Hepatocyte (in vitro differentiated cells): ENCODE data around the gene TIGD3.
A peak's percentile ranks its signal among the peaks of the same experiment; 100 is the strongest.

ENCODE experiments used
- CTCF ChIP-seq: fragments of 200-600 bp; sonication (generic); IDR thresholded peaks from 2 replicates; pipeline ENCODE4 v1.5.1; 2016; ENCODE audit warnings: antibody characterized with exemption, mild to moderate bottlenecking; ENCODE audit not compliant: poor library complexity
- EZH2 ChIP-seq: fragments of 200-600 bp; sonication (generic); IDR thresholded peaks from 2 replicates; pipeline ENCODE4 v1.6.1; 2016; ENCODE audit warnings: antibody characterized with exemption, mild to moderate bottlenecking, borderline replicate concordance
- EZH2phosphoT487 ChIP-seq: fragments of 200-600 bp; sonication (generic); IDR thresholded peaks from one replicate; pipeline ENCODE4 v1.6.1; 2018; ENCODE audit warnings: antibody characterized with exemption, mild to moderate bottlenecking, low read depth, moderate library complexity; ENCODE audit not compliant: unreplicated experiment, severe bottlenecking

GRCh38 chr11:65352783-65353182, 1.8 kb upstream of the TIGD3 start:
- TF ChIP-seq EZH2 (no peak), EZH2phosphoT487 (no peak), CTCF (peak; percentile 52)
